ENCODE data around the gene PARN. TPM values are rescaled to one million over a fixed set of nuclear protein-coding genes. Genes with fewer than 3 reads are reported as not detected.

PARN gene
- polyA plus RNA-seq, 2 of the 4 experiments (the other 2 are of a cell fraction): 40.0 to 58.6 TPM

DNA sequence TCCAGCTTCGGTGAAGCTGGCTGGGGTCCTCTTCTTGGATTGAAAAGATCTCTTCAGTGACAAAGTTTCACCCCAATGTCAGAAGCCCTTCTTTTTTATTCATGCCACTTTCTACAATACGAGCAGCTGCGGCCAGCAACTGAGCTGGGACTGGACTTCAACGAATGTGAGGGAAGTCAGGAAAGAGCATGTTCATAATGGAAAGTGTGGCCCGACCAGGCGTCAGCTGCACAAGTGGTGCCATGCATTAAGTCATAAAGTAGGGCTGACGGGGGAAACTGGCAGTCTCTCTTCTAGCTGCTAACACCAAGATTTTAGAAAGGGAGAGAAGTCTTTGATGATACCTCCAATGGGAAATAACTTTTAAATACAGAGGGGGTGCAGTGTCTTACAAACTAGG, 192.6 kb downstream of the PARN start:
- Histone ChIP-seq H3K4me3 (no peak overlapping the region), H3K27ac (peak overlapping the region in 1 of 2 experiments; percentile 57; a peak in 2 of 6 replicates), H3K4me1 (peaks cover 9% of the 10 kb centered on the region), H3K4me2 (no peak overlapping the region), H3K9me3 (peaks cover 3% of the 10 kb centered on the region; the same call in 2 of the 3 replicates)
- no peak for FAIRE-seq
- no peak for DNase-seq (ENCODE audit: low read depth in 1 of 2, low spot score in 1 of 2)
- ChIA-PET POLR2A (no interaction called here), CTCF (interaction anchor here (1.4 kb wide), 1 partner anchor 91 kb away, joined by 3 read pairs; no protein-coding TSS in a partner anchor)
- TF ChIP-seq HEYL (CRISPR knock-in tag; IDR thresholded peaks at IDR 0.05): no peak
- no peak for TF ChIP-seq FOSB (CRISPR knock-in tag; IDR thresholded peaks at IDR 0.05)
- TF ChIP-seq TFCP2L1 (CRISPR knock-in tag; IDR thresholded peaks at IDR 0.05): no peak
- no peak for TF ChIP-seq KDM1A (IDR thresholded peaks at IDR 0.05; ENCODE audit: low read depth)
- TF ChIP-seq RARB (CRISPR knock-in tag; IDR thresholded peaks at IDR 0.05): no peak
- TF ChIP-seq JUNB (IDR thresholded peaks at IDR 0.05): no peak
- no peak for TF ChIP-seq NPAS2 (CRISPR knock-in tag; IDR thresholded peaks at IDR 0.05; ENCODE audit: borderline replicate concordance)
- TF ChIP-seq, protein P1, sequence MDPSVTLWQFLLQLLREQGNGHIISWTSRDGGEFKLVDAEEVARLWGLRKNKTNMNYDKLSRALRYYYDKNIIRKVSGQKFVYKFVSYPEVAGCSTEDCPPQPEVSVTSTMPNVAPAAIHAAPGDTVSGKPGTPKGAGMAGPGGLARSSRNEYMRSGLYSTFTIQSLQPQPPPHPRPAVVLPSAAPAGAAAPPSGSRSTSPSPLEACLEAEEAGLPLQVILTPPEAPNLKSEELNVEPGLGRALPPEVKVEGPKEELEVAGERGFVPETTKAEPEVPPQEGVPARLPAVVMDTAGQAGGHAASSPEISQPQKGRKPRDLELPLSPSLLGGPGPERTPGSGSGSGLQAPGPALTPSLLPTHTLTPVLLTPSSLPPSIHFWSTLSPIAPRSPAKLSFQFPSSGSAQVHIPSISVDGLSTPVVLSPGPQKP (IDR thresholded peaks at IDR 0.05; ENCODE audit: low read depth, low read length): no peak
- no peak for TF ChIP-seq BHLHE40 (IDR thresholded peaks at IDR 0.05; ENCODE audit: low read depth, low read length)
- TF ChIP-seq HES2 (IDR thresholded peaks at IDR 0.05): no peak
- no peak for TF ChIP-seq HOXB13 (CRISPR knock-in tag; IDR thresholded peaks at IDR 0.05; ENCODE audit: low read depth)
- TF ChIP-seq SMC3 (IDR thresholded peaks at IDR 0.05): no peak
- TF ChIP-seq, protein P2, sequence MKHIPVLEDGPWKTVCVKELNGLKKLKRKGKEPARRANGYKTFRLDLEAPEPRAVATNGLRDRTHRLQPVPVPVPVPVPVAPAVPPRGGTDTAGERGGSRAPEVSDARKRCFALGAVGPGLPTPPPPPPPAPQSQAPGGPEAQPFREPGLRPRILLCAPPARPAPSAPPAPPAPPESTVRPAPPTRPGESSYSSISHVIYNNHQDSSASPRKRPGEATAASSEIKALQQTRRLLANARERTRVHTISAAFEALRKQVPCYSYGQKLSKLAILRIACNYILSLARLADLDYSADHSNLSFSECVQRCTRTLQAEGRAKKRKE (CRISPR knock-in tag; IDR thresholded peaks at IDR 0.05; ENCODE audit: low read depth): no peak
- no peak for TF ChIP-seq KDM5A (IDR thresholded peaks at IDR 0.05)
- ATAC-seq: no peak
- WGBS (ENCODE audit: missing lambda C conversion rate): 88% methylated on average over 7 of the region's 7 CpGs

DNA sequence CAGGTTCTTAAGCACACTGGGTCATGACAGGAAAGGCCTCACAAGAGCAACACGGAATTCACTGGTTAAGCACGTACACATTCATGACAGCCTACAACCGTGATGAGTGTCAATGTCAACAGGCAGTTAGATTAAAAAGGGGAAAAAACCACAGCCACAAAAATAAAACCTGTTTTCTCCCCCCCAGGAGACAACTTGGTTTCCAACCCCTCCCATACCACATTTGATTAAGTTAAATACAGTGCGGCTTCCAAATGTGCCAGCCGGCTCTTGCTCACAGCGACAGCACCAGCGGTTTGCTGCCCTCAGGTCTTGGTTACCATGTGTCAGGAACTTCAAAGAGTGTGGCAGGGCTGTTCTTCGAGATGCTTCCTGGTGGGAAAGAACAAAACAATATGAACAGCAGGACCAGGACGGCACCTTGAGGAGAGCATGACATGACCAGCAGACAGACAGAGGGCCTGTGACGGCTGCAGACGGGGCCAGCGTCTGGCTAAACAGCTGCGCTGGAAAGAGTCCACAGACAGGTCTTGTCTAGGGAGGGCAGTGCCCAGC, 193.6 kb downstream of the PARN start:
- H3K4me3 ChIP-seq: no peak overlapping the region
- 86% methylated on average over 13 of the region's 13 CpGs for WGBS (ENCODE audit: missing lambda C conversion rate)
- no peak for FAIRE-seq
- H3K4me1 ChIP-seq: no peaks in the 10 kb centered on the region; the same call in 2 of the 3 replicates
- ChIA-PET POLR2A (no interaction called here), CTCF (interaction anchor here (1.4 kb wide), 1 partner anchor 92 kb away, joined by 3 read pairs; no protein-coding TSS in a partner anchor)
- H3K4me2 ChIP-seq: no peak overlapping the region
- H3K27ac ChIP-seq: peak overlapping the region in 1 of 2 experiments; percentile 57; a peak in 3 of 6 replicates
- ATAC-seq: no peak; a peak in 1 of 6 replicates
- no peak for TF ChIP-seq EHMT2 (IDR thresholded peaks at IDR 0.05; ENCODE audit: low read depth)
- TF ChIP-seq HES2 (IDR thresholded peaks at IDR 0.05): no peak
- TF ChIP-seq, protein P1 (IDR thresholded peaks at IDR 0.05; ENCODE audit: low read depth, low read length): no peak
- TF ChIP-seq RAD21 (conservative IDR thresholded peaks at IDR 0.05 in 1 of 2, IDR thresholded peaks at IDR 0.05 in 1 of 2): no peak
- TF ChIP-seq FOXS1 (CRISPR knock-in tag; IDR thresholded peaks at IDR 0.05): no peak
- no peak for TF ChIP-seq RNF2 (IDR thresholded peaks at IDR 0.05; ENCODE audit: borderline replicate concordance, low read depth)
- TF ChIP-seq HOXB5 (CRISPR knock-in tag; IDR thresholded peaks at IDR 0.05): no peak
- no peak for TF ChIP-seq REST (IDR thresholded peaks at IDR 0.05)
- TF ChIP-seq CHD4 (IDR thresholded peaks at IDR 0.05; ENCODE audit: borderline replicate concordance): no peak
- TF ChIP-seq CEBPB (IDR thresholded peaks at IDR 0.05): no peak
- no peak for TF ChIP-seq MYC (IDR thresholded peaks at IDR 0.05; ENCODE audit: borderline replicate concordance, low read length)
- no peak for TF ChIP-seq EHF (CRISPR knock-in tag; IDR thresholded peaks at IDR 0.05)
- TF ChIP-seq TP53 (CRISPR knock-in tag; IDR thresholded peaks at IDR 0.05): no peak
- TF ChIP-seq, protein P3, sequence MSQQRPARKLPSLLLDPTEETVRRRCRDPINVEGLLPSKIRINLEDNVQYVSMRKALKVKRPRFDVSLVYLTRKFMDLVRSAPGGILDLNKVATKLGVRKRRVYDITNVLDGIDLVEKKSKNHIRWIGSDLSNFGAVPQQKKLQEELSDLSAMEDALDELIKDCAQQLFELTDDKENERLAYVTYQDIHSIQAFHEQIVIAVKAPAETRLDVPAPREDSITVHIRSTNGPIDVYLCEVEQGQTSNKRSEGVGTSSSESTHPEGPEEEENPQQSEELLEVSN (IDR thresholded peaks at IDR 0.05; ENCODE audit: borderline replicate concordance, low read depth): no peak
- peaks cover 8% of the 10 kb centered on the region; the same call in 2 of the 3 replicates for H3K9me3 ChIP-seq
- no peak for DNase-seq (ENCODE audit: low read depth in 1 of 2, low spot score in 1 of 2)
